GM23248 (cell line): Measurements from ENCODE around the gene TSTD2. TPM values are rescaled to one million over a fixed set of nuclear protein-coding genes. Genes with fewer than 3 reads are reported as not detected.

Experiments used
- DNase-seq: peaks from one replicate; pipeline ENCODE4 v3.0.0-alpha.2; 2015
- H2AFZ ChIP-seq: fragments of 200-600 bp; sonication (generic); 2 replicates; pipeline ENCODE4 v1.6.1; 2016; ENCODE audit warnings: antibody characterized with exemption
- H3F3A ChIP-seq: fragments of 200-600 bp; sonication (generic); 2 replicates; pipeline ENCODE4 v1.6.1; 2016; ENCODE audit warnings: mild to moderate bottlenecking, antibody characterized with exemption, mixed run types; ENCODE audit not compliant: insufficient read depth
- H3K27ac ChIP-seq: fragments of 200-600 bp; sonication (generic); 2 replicates; pipeline ENCODE4 v1.5.1; 2016; ENCODE audit warnings: mild to moderate bottlenecking
- H3K27me3 ChIP-seq: fragments of 200-600 bp; sonication (generic); replicated peaks from 2 replicates; pipeline ENCODE4 v1.6.1; 2016; ENCODE audit warnings: mild to moderate bottlenecking; ENCODE audit not compliant: insufficient read depth
- H3K36me3 ChIP-seq: fragments of 200-600 bp; sonication (generic); 2 replicates; pipeline ENCODE4 v1.6.1; 2016; ENCODE audit warnings: low read depth, mild to moderate bottlenecking
- H3K4me1 ChIP-seq: fragments of 200-600 bp; sonication (generic); 2 replicates; pipeline ENCODE4 v1.6.1; 2016; ENCODE audit warnings: mild to moderate bottlenecking; ENCODE audit not compliant: insufficient read depth
- H3K4me2 ChIP-seq: fragments of 200-600 bp; sonication (generic); one replicate; pipeline ENCODE4 v1.6.1; 2016; ENCODE audit warnings: mild to moderate bottlenecking; ENCODE audit not compliant: unreplicated experiment
- H3K4me3 ChIP-seq: fragments of 200-600 bp; sonication (generic); 2 replicates; pipeline ENCODE4 v1.5.1; 2016; ENCODE audit warnings: mild to moderate bottlenecking
- H3K79me2 ChIP-seq: fragments of 200-600 bp; sonication (generic); 2 replicates; pipeline ENCODE4 v1.6.1; 2016; ENCODE audit warnings: mild to moderate bottlenecking; ENCODE audit not compliant: insufficient read depth
- H3K9ac ChIP-seq: fragments of 200-600 bp; sonication (generic); 2 replicates; pipeline ENCODE4 v1.6.1; 2016; ENCODE audit warnings: mild to moderate bottlenecking
- H3K9me2 ChIP-seq: fragments of 200-600 bp; sonication (generic); 2 replicates; pipeline ENCODE4 v1.6.1; 2016; ENCODE audit warnings: mixed run types, mild to moderate bottlenecking, moderate library complexity; ENCODE audit not compliant: insufficient read depth
- H3K9me3 ChIP-seq: fragments of 200-600 bp; sonication (generic); one replicate; pipeline ENCODE4 v1.6.1; 2017; ENCODE audit warnings: low read depth
- H4K20me1 ChIP-seq: fragments of 200-600 bp; sonication (generic); 2 replicates; pipeline ENCODE4 v1.6.0; 2016; ENCODE audit not compliant: insufficient read depth
- EZH2 ChIP-seq: fragments of 200-600 bp; sonication (generic); IDR thresholded peaks from 2 replicates; pipeline ENCODE4 v1.6.1; 2018; ENCODE audit warnings: antibody characterized with exemption, mild to moderate bottlenecking; ENCODE audit not compliant: insufficient read depth, poor library complexity, severe bottlenecking
- EZH2phosphoT487 ChIP-seq: fragments of 200-600 bp; sonication (generic); IDR thresholded peaks from 2 replicates; pipeline ENCODE4 v1.6.1; 2018; ENCODE audit warnings: antibody characterized with exemption, moderate library complexity, mild to moderate bottlenecking, low read depth; ENCODE audit not compliant: insufficient read depth
- WGBS, 2 experiments: methylation state at CpG; one replicate each; pipeline ENCODE4 v1.1.6; 2015 to 2017; ENCODE audit warnings: low lambda C conversion rate in 2 of 2, low coverage in 1 of 2; ENCODE audit errors: missing lambda C conversion rate in 2 of 2; 5-methylcytosine and 5-hydroxymethylcytosine counted together
- in situ Hi-C: fragments of 300-500 bp; cut with MboI; formaldehyde crosslinking; loops from 2 replicates; pipeline ENCODE4 v1.15.0; 2020
- polyA plus RNA-seq: library from polyadenylated mRNA; unstranded; fragments of >200 nt; fragmentation: Nextera tagmentation; extraction: Ambion mirVana; gene quantifications from 2 replicates; pipeline ENCODE4 v1.2.1, GENCODE V29; 2016
- total RNA-seq: library from RNA; depleted of rRNA; stranded (reverse); fragments of >200 nt; shearing (Covaris generic); gene quantifications from 2 replicates; pipeline ENCODE4 v1.2.3, GENCODE V29; 2014

Gene TSTD2
- total and polyA plus RNA-seq, 2 experiments from 2014 or later = 7.6 to 13.9 TPM

- Histone ChIP-seq H3K79me2 (peaks cover 12% of the 10 kb centered on the region; the same call in 1 of the 2 replicates), H3K9me2 (no peaks in the 10 kb centered on the region), H3K27ac (no peak overlapping the region), H3K9me3 (no peaks in the 10 kb centered on the region), H3K4me2 (no peak overlapping the region), H3K4me3 (no peak overlapping the region), H2AFZ (no peak overlapping the region), H4K20me1 (no peaks in the 10 kb centered on the region), H3K27me3 (no peaks in the 10 kb centered on the region), H3F3A (peaks cover 26% of the 10 kb centered on the region), H3K4me1 (no peaks in the 10 kb centered on the region), H3K9ac (no peak overlapping the region), H3K36me3 (peaks cover 92% of the 10 kb centered on the region)
- WGBS, 2 experiments = 98 to 100% methylated on average over 3 of the region's 3 CpGs
- no peak for DNase-seq
- TF ChIP-seq EZH2phosphoT487 (no peak), EZH2 (no peak)
- in situ Hi-C loops = no loop called here
Observed at GRCh38 chr9:97665742-97666141, 32.6 kb upstream of the TSTD2 start.

- DNase-seq = no peak
- Histone ChIP-seq H3K9me2 (no peaks in the 10 kb centered on the region), H3K79me2 (peaks cover 12% of the 10 kb centered on the region; the same call in 1 of the 2 replicates), H3K4me1 (no peaks in the 10 kb centered on the region), H3K27me3 (no peaks in the 10 kb centered on the region), H3K4me3 (no peak overlapping the region), H2AFZ (no peak overlapping the region), H3K36me3 (peaks cover 85% of the 10 kb centered on the region), H3K4me2 (no peak overlapping the region), H3F3A (no peaks in the 10 kb centered on the region), H3K9ac (no peak overlapping the region), H3K9me3 (no peaks in the 10 kb centered on the region), H3K27ac (no peak overlapping the region), H4K20me1 (no peaks in the 10 kb centered on the region)
- in situ Hi-C loops = no loop called here
- 92 to 98% methylated on average over 2 of the region's 2 CpGs for WGBS, 2 experiments
- TF ChIP-seq EZH2phosphoT487 (no peak), EZH2 (no peak)
Observed at GRCh38 chr9:97660847-97661246, 27.7 kb upstream of the TSTD2 start.

GRCh38 chr9:97660340-97660739 lies 27.2 kb upstream of the TSTD2 start:
- no peaks in the 10 kb centered on the region for H3K27me3 ChIP-seq
- DNase-seq = no peak
- in situ Hi-C loops = no loop called here
- peaks cover 12% of the 10 kb centered on the region; the same call in 1 of the 2 replicates for H3K79me2 ChIP-seq
- peaks cover 88% of the 10 kb centered on the region for H3K36me3 ChIP-seq
- 81 to 86% methylated on average over 5 of the region's 5 CpGs for WGBS, 2 experiments
- no peaks in the 10 kb centered on the region for H4K20me1 ChIP-seq
- H3F3A ChIP-seq = no peaks in the 10 kb centered on the region
- H3K4me2 ChIP-seq = no peak overlapping the region
- TF ChIP-seq EZH2 (no peak), EZH2phosphoT487 (no peak)
- no peaks in the 10 kb centered on the region for H3K9me3 ChIP-seq
- H3K9ac ChIP-seq = no peak overlapping the region
- H2AFZ ChIP-seq = no peak overlapping the region
- no peaks in the 10 kb centered on the region for H3K9me2 ChIP-seq
- H3K4me3 ChIP-seq = no peak overlapping the region
- H3K4me1 ChIP-seq = no peaks in the 10 kb centered on the region
- H3K27ac ChIP-seq = no peak overlapping the region

GRCh38 chr9:97659771-97660170 lies 26.6 kb upstream of the TSTD2 start:
- H2AFZ ChIP-seq = no peak overlapping the region

GRCh38 chr9:97658707-97659106 lies 25.5 kb upstream of the TSTD2 start:
- Histone ChIP-seq H3K27me3 (no peaks in the 10 kb centered on the region), H3K9me2 (no peaks in the 10 kb centered on the region), H3K4me1 (no peaks in the 10 kb centered on the region), H3K4me3 (no peak overlapping the region), H4K20me1 (no peaks in the 10 kb centered on the region), H3K4me2 (no peak overlapping the region), H3K79me2 (peaks cover 12% of the 10 kb centered on the region; the same call in 1 of the 2 replicates), H2AFZ (no peak overlapping the region), H3K9me3 (no peaks in the 10 kb centered on the region), H3K27ac (no peak overlapping the region), H3K36me3 (peaks cover 88% of the 10 kb centered on the region), H3K9ac (no peak overlapping the region), H3F3A (no peaks in the 10 kb centered on the region)
- WGBS, 2 experiments = 53 to 56% methylated on average over 1 of the region's 1 CpG
- no peak for TF ChIP-seq EZH2phosphoT487
- no peak for TF ChIP-seq EZH2
- in situ Hi-C loops = no loop called here
- DNase-seq = no peak

More at GRCh38 chr9:97659771-97660170, 26.6 kb upstream of the TSTD2 start:
- no peak overlapping the region for H3K27ac ChIP-seq
- H3K9me3 ChIP-seq = no peaks in the 10 kb centered on the region
- H3K79me2 ChIP-seq = peaks cover 12% of the 10 kb centered on the region; the same call in 1 of the 2 replicates
- peaks cover 88% of the 10 kb centered on the region for H3K36me3 ChIP-seq
- no peak overlapping the region for H3K9ac ChIP-seq
- H3K4me1 ChIP-seq = no peaks in the 10 kb centered on the region
- in situ Hi-C loops = no loop called here
- TF ChIP-seq EZH2phosphoT487 (no peak), EZH2 (no peak)
- no peaks in the 10 kb centered on the region for H3K27me3 ChIP-seq
- H4K20me1 ChIP-seq = no peaks in the 10 kb centered on the region
- no peak overlapping the region for H3K4me2 ChIP-seq
- H3K4me3 ChIP-seq = no peak overlapping the region
- no peaks in the 10 kb centered on the region for H3F3A ChIP-seq
- WGBS, 2 experiments = 84 to 92% methylated on average over 3 of the region's 3 CpGs
- H3K9me2 ChIP-seq = no peaks in the 10 kb centered on the region
- DNase-seq = no peak
